Ammon's horn (tissue), 1 donor: ENCODE data around the gene CPED1.
"Not testable (repeated sequence)": the region's sequence is repeated elsewhere in the genome, so short reads cannot be mapped to it uniquely, and the experiment has no call there.

ENCODE experiments used
- DNase-seq: peaks from one replicate; pipeline ENCODE4 v3.0.0-alpha.2; 2016; ENCODE audit warnings: low spot score

Gene CPED1

GRCh38 chr7:121186746-121187145 is 198.2 kb downstream of the CPED1 start:
- no peak for DNase-seq

DNA sequence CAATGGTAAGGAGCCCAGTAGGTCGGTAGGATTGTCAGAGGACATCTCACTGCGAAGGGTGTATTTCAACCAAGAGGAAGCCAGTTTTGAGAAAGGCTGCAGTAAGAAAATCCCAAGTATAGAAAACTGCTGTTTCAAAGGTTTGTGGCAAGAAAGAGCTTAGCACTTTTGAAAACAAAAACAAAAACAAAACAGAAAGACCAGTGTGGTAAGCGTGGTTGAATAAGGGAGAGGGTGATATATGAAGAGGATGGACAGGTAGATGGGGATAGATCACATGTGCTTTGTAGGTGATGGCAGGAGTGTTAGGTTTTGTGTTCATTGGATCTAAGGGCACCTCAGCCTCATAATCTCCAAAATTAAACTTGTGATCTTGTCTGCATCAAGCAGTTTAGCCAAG is 198.7 kb downstream of the CPED1 start:
- no peak for DNase-seq

DNA sequence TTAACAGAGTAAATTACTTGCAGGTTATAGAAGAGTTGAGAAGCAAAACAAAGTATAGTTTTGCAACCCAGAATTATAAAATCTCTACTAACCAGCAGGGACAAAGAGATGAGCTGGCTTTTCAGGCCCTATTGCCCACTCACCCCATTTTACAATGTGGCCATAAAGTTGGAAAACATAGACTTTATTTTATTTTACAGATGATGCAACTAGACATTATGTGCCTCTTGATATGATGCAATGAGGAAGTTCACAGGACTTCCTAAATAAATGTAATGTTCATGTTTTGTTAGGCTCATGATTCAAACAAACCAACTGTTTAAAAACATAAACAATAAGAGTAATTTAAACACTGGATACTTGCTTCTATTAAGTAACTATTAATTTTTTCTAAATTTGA is 199.2 kb downstream of the CPED1 start:
- DNase-seq, result no peak

DNA sequence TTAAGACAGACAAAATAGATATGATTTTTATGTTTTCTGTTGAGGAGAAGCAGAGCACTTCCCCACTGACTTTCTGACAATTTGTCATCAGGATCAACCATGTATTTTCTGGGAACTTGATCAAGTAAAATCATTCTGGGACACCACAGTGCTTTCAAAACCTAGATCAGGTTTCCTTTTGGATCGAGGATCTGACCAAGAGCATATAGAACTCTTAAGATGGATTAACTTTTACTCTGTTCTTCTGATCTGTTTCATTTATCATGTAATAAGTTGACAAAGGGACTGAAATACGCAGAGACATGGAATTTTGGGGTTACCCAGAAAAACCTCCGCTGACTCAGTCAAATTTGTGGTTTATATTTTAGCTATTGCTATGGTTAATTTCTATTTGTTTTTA is 204.3 kb downstream of the CPED1 start:
- DNase-seq, result no peak

DNA sequence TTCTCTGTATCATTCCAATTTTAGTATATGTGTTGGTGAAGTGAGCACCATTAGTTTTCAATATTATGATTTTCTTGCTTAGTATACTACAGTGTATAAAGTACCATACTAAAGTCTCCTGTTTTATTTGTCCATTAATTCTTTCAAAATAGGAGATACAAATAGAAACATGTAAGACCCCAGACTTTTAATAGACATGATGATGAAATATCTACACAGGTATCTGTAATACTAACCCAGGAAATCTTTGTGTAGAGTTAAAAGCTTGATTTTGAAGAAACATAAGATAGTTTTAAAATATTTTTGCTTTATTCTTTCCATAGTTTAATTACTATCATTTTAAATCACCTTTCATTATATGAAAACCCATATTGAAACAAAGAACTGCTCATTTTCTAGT is 206.5 kb downstream of the CPED1 start:
- DNase-seq, result no peak

DNA sequence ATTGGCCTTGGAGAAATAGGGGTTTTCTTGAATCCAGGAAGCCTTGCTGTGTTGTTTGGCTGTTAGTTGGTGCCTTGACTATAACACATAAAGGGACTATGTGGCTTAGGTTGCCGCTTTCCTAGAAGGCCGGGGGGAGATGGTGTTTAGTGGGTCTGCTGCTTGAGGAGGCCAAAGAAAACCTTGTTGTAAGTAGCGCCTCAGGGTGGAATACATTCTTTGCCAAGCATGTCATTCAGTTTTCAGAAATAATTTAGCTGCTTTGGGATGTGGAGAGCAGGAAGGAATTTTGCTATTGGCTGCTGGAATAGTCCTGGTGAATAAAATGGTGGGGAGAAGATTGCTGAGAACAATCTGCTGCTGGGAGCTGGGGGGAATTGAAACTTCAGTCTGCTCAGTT is 207.4 kb downstream of the CPED1 start:
- DNase-seq, result no peak

- no peak for DNase-seq
These were observed 207.8 kb downstream of the CPED1 start for GRCh38 chr7:121196286-121196685.

- DNase-seq, result no peak
These were observed 208.9 kb downstream of the CPED1 start for GRCh38 chr7:121197455-121197854.

GRCh38 chr7:121198502-121198901 is 210.0 kb downstream of the CPED1 start:
- DNase-seq, result no peak

DNA sequence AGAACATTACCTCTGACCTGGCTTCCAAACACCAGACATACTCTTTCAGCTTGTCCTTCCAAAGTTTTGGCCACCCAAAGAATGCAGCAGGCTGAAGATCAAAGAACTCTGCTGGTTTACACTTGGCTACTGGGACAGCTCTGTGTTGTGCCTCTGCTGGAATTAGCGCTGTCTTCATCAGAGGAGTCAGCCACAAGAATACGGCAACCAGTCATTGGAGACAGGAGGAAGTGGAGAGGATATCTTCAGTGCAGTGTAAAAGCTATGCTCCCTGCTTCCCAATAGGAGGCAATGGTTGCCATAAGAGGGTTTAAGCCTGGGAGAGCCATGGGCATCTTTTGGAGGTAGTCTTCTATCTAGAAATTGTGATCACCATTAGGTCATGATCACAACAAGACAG is 213.6 kb downstream of the CPED1 start:
- no peak for DNase-seq

- DNase-seq, result no peak
These were observed 214.3 kb downstream of the CPED1 start for GRCh38 chr7:121202834-121203233.

DNA sequence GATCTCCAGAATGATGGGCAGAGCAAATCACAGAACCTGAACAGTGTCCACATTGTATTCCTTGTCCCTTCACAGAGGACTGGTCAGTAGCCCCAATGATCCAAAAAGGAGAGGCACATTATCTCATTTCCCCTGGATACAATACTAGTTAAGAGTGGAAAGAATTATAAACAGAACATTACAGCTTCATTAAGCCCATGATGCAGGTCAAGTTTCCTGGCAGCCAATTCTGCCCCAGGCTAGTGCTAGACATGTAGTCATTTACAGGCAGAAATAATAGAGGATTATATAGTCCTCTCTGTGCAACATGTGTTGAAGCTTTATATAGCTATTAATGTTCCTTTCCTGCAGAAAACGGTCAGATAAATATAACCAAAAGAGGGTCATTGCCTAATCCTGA is 216.0 kb downstream of the CPED1 start:
- DNase-seq, result no peak

GRCh38 chr7:121205777-121206176 is 217.3 kb downstream of the CPED1 start:
- DNase-seq, result no peak

- no peak for DNase-seq
These were observed 222.7 kb downstream of the CPED1 start for GRCh38 chr7:121211253-121211652.

DNA sequence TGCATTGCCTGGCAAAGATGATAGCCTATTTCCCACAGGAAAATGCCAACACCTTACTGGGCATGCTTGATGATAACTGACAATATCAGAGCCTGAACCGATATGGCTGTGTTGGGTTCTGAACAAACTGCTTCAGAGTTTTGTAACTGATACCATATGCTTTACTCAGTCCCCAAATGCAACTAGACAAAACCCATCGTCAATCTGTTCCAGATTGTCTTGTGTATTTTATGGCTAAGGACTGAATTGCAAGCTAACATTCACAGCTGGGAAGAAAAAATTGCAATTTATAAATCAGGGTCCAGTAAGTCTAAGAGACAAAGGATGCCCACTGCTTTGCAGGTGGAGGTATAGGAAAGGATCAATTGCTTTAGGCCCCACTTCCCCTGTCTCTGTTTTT is 223.5 kb downstream of the CPED1 start:
- peak; percentile 18 for DNase-seq

GRCh38 chr7:121214657-121215056 is 226.1 kb downstream of the CPED1 start:
- no peak for DNase-seq

- DNase-seq, result no peak
These were observed 230.5 kb downstream of the CPED1 start for GRCh38 chr7:121219026-121219425.

GRCh38 chr7:121221108-121221507 is 232.6 kb downstream of the CPED1 start:
- not testable (repeated sequence) for DNase-seq

- no peak for DNase-seq
These were observed 240.3 kb downstream of the CPED1 start for GRCh38 chr7:121228779-121229178.

DNA sequence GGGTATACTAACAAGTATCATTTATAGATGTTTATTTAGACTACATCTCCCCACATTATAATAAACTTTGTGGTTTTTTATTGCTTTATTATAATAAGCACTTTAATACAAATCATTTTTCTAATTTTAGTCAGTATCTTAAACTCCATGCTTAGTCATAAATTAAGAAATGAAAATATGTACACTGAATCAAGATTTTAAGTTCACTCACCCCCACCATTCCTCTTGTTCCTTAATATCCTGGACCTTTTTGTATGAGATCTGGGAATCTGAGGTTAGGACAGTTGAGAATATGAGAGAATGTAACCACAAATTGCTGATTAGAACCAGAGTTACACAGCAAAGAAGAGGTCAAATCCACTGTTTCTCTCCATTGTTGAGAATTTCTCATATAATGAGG is 246.7 kb downstream of the CPED1 start:
- DNase-seq, result no peak

- DNase-seq, result no peak
These were observed 249.1 kb downstream of the CPED1 start for GRCh38 chr7:121237601-121238000.

DNA sequence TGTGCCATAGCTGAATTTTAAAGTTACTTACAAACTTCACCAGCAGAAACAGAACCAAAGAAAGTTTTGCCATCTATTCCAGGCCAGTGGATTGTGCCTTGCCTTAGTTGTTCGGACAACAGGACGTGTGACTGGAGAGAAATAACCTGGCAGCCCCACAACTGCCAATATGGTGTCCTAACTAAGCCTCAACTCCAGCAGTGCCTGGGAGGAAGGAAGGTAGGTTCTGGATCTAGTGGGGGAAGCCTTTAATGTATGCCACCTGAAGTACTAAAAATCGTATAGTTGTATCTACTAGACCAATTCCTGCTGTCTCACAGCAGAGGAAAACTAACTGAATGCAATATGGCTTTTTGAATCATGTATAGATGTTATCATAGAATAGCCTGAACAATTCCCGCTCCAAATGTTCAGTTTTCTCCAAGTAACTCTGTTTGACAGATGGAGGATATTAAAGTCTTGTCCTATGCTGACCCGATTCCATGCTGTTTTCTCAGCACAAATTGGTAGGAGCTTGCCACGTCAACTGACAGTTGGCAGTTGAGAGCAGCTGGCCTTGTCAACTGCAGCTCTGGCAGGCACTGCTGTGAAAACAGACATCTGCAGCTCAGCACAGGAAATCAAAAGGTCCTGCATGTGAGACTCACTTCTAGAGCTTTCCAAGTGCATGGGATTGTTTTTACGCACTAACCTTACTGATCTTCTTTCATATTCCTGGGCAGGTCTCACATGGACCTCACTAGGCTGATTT is 255.8 kb downstream of the CPED1 start:
- DNase-seq, result peak; percentile 29

DNA sequence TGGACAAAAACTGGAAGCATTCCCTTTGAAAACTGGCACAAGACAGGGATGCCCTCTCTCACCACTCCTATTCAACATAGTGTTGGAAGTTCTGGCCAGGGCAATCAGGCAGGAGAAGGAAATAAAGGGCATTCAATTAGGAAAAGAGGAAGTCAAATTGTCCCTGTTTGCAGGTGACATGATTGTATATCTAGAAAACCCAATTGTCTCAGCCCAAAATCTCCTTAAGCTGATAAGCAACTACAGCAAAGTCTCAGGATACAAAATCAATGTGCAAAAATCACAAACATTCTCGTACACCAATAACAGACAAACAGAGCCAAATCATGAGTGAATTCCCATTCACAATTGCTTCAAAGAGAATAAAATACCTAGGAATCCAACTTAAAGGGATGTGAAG is 262.9 kb downstream of the CPED1 start:
- not testable (repeated sequence) for DNase-seq

- DNase-seq, result not testable (repeated sequence)
These were observed 264.2 kb downstream of the CPED1 start for GRCh38 chr7:121252523-121253235.
